MM.1S (cell line): ENCODE results near the gene DIS3L2.

Experiments
- EZH2 ChIP-seq: fragments of 300-600 bp; sonication (generic); optimal IDR thresholded peaks from 2 replicates; pipeline ENCODE3; 2017; ENCODE audit warnings: low read depth, mild to moderate bottlenecking, antibody characterized with exemption, low read length, mixed read lengths
- TF ChIP-seq, protein P1 (sequence below): fragments of 300-600 bp; sonication (generic); IDR thresholded peaks from 2 replicates; pipeline ENCODE4 v1.5.1; 2016; ENCODE audit warnings: antibody characterized with exemption, low read length, mixed read lengths

DNA sequence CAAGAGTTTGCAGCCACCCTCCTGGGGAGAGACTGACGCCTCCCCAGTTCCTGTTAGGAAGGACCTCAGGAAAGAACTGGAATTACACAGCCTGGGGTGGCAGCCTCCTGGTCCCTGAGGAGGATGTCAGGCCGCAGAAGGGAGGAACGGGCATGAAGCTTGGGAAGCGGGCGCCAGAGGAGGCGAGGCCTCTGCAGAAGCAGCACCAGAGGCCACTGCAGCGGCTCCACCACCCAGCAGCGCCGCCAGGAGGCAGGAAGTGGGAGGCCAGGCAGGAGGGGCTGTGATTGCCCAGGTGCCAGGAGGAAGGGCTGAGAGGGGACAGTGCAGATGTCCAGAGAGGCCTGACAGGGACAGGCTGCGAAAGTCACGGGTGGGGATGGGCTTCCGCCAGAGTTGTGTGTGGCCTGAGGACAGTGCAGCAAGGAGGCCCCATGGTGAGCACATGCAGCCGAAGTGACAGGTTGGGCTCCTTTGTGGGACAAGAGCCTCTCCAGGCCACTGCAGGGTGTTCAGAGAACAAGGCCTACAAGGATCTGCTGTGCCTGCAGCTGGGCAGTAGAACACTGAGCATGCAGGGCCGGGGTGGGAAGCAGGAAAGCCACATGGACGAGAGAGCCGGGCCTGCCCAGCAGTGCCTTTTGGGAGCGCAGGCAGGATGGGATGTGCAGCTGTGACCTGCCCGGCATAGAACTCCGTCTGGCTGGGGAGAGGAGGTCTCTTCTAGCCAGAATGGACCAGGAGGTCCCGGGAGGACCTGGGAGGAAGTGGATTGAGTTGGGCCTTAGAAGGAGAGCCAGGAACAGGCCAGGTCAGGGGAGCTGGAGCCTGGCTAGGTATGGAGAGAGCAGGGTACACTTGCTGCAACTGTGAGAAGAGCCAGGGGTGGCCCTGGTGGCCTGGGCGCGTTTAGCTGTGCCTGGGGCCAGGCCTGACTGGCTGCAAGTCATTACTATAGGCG is 377.9 kb downstream of the DIS3L2 start:
- TF ChIP-seq, protein P1, sequence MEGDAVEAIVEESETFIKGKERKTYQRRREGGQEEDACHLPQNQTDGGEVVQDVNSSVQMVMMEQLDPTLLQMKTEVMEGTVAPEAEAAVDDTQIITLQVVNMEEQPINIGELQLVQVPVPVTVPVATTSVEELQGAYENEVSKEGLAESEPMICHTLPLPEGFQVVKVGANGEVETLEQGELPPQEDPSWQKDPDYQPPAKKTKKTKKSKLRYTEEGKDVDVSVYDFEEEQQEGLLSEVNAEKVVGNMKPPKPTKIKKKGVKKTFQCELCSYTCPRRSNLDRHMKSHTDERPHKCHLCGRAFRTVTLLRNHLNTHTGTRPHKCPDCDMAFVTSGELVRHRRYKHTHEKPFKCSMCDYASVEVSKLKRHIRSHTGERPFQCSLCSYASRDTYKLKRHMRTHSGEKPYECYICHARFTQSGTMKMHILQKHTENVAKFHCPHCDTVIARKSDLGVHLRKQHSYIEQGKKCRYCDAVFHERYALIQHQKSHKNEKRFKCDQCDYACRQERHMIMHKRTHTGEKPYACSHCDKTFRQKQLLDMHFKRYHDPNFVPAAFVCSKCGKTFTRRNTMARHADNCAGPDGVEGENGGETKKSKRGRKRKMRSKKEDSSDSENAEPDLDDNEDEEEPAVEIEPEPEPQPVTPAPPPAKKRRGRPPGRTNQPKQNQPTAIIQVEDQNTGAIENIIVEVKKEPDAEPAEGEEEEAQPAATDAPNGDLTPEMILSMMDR = no peak
- no peak for TF ChIP-seq EZH2
